SK-N-MC (cell line): ENCODE measurements around the gene SBSN.

Experiments used
- EZH2 ChIP-seq: fragments of 200-600 bp; sonication (generic); IDR thresholded peaks from one replicate; pipeline ENCODE4 v1.6.1; 2017; ENCODE audit warnings: antibody characterized with exemption
- POLR2AphosphoS5 ChIP-seq: IDR thresholded peaks from 2 replicates; pipeline ENCODE4 v1.6.1; 2012; ENCODE audit warnings: mild to moderate bottlenecking, low read depth, low read length, borderline replicate concordance

- no peak for TF ChIP-seq EZH2
- no peak for TF ChIP-seq POLR2AphosphoS5
Observed at GRCh38 chr19:35524181-35524837, 3.8 kb downstream of the SBSN start.
